ENCODE results near the gene PPP1R1B. TPM values are rescaled to one million over a fixed set of nuclear protein-coding genes. Genes with fewer than 3 reads are reported as not detected.

Gene PPP1R1B
- polyA plus RNA-seq, 4 donors = 37.5 to 266 (median 45.8) TPM

GRCh38 chr17:39666601-39667261 lies 40.0 kb downstream of the PPP1R1B start:
- H3K4me1 ChIP-seq (ENCODE audit: control insufficient read depth in 3 of 3, insufficient read depth in 2 of 3, low read depth in 1 of 3, low read length in 2 of 3) = peaks cover 0 to 41% (median 12%) of the 10 kb centered on the region in 3 donors
- peaks cover 0 to 24% (median 3%) of the 10 kb centered on the region in 3 donors for H3K27me3 ChIP-seq (ENCODE audit: control insufficient read depth in 3 of 3, insufficient read depth in 3 of 3, low read length in 3 of 3)
- H3K36me3 ChIP-seq (ENCODE audit: control insufficient read depth in 3 of 3, insufficient read depth in 2 of 3, low read depth in 1 of 3, low read length in 3 of 3) = peaks cover 5 to 19% (median 5%) of the 10 kb centered on the region in 3 donors
- WGBS, 3 donors = 52 to 63% (median 60%) methylated on average over 11 of the region's 11 CpGs
- DNase-seq = peak; percentile 54 to 57
- no peak for FAIRE-seq
- H3K9me3 ChIP-seq (ENCODE audit: control insufficient read depth in 2 of 2, insufficient read depth in 1 of 2, low read depth in 1 of 2, low read length in 1 of 2) = peaks cover 0 to 4% of the 10 kb centered on the region in 2 donors
- H3K27ac ChIP-seq (ENCODE audit: low read depth in 1 of 3, low read length in 2 of 3) = peak overlapping the region in 1 of 3 donors; percentile 17
- no peak overlapping the region for H3K4me3 ChIP-seq (ENCODE audit: low read depth in 1 of 3, low read length in 3 of 3)

GRCh38 chr17:39667262-39667944 lies 40.7 kb downstream of the PPP1R1B start:
- WGBS, 3 donors = 6 to 7% (median 7%) methylated on average over 24 to 49 of the region's 49 CpGs

GRCh38 chr17:39667945-39668924 lies 41.5 kb downstream of the PPP1R1B start, which contains the start of gene PNMT:
TSS of gene PNMT (plus strand) at chr17:39668453. CDS start at chr17:39668476, 23 bp downstream.
- no peak for FAIRE-seq

More at GRCh38 chr17:39667262-39667944, 40.7 kb downstream of the PPP1R1B start:
- H3K27ac ChIP-seq (ENCODE audit: low read depth in 1 of 3, low read length in 2 of 3) = peak overlapping the region in 1 of 3 donors; percentile 17
- H3K9me3 ChIP-seq (ENCODE audit: control insufficient read depth in 2 of 2, insufficient read depth in 1 of 2, low read depth in 1 of 2, low read length in 1 of 2) = peaks cover 0 to 4% of the 10 kb centered on the region in 2 donors
- FAIRE-seq (no peak), DNase-seq (peak in 1 of 2 donors; percentile 68)
- H3K36me3 ChIP-seq (ENCODE audit: control insufficient read depth in 3 of 3, insufficient read depth in 2 of 3, low read depth in 1 of 3, low read length in 3 of 3) = peaks cover 0 to 14% (median under 1%) of the 10 kb centered on the region in 3 donors
- H3K4me3 ChIP-seq (ENCODE audit: low read depth in 1 of 3, low read length in 3 of 3) = peak overlapping the region in 2 of 3 donors; percentile 19 to 47
- H3K4me1 ChIP-seq (ENCODE audit: control insufficient read depth in 3 of 3, insufficient read depth in 2 of 3, low read depth in 1 of 3, low read length in 2 of 3) = peaks cover 0 to 48% (median 11%) of the 10 kb centered on the region in 3 donors
- peaks cover 0 to 24% (median 3%) of the 10 kb centered on the region in 3 donors for H3K27me3 ChIP-seq (ENCODE audit: control insufficient read depth in 3 of 3, insufficient read depth in 3 of 3, low read length in 3 of 3)

GRCh38 chr17:39669897-39670735 lies 43.4 kb downstream of the PPP1R1B start:
- Histone ChIP-seq H3K4me3 (ENCODE audit: low read depth in 1 of 3, low read length in 3 of 3) (no peak overlapping the region), H3K27ac (ENCODE audit: low read depth in 1 of 3, low read length in 2 of 3) (no peak overlapping the region), H3K9me3 (ENCODE audit: control insufficient read depth in 2 of 2, insufficient read depth in 1 of 2, low read depth in 1 of 2, low read length in 1 of 2) (peaks cover 0 to 4% of the 10 kb centered on the region in 2 donors), H3K4me1 (ENCODE audit: control insufficient read depth in 3 of 3, insufficient read depth in 2 of 3, low read depth in 1 of 3, low read length in 2 of 3) (peaks cover 0 to 49% (median 5%) of the 10 kb centered on the region in 3 donors), H3K36me3 (ENCODE audit: control insufficient read depth in 3 of 3, insufficient read depth in 2 of 3, low read depth in 1 of 3, low read length in 3 of 3) (peaks cover 0 to 17% (median 0%) of the 10 kb centered on the region in 3 donors), H3K27me3 (ENCODE audit: control insufficient read depth in 3 of 3, insufficient read depth in 3 of 3, low read length in 3 of 3) (peaks cover 0 to 24% (median 3%) of the 10 kb centered on the region in 3 donors)
- FAIRE-seq (no peak), DNase-seq (no peak)
- 87 to 90% (median 89%) methylated on average over 20 to 23 of the region's 23 CpGs for WGBS, 3 donors

More at GRCh38 chr17:39667945-39668924, 41.5 kb downstream of the PPP1R1B start, which contains the start of gene PNMT:
- H3K27ac ChIP-seq (ENCODE audit: low read depth in 1 of 3, low read length in 2 of 3) = no peak within 1 kb of the TSS
- peak; percentile 66 to 86 for DNase-seq
- peaks cover 0 to 46% (median 9%) of the 10 kb centered on the region in 3 donors for H3K4me1 ChIP-seq (ENCODE audit: control insufficient read depth in 3 of 3, insufficient read depth in 2 of 3, low read depth in 1 of 3, low read length in 2 of 3)
- peaks cover 0 to 4% of the 10 kb centered on the region in 2 donors for H3K9me3 ChIP-seq (ENCODE audit: control insufficient read depth in 2 of 2, insufficient read depth in 1 of 2, low read depth in 1 of 2, low read length in 1 of 2)
- peak within 1 kb of the TSS; percentile 19 to 47 (median 30) for H3K4me3 ChIP-seq (ENCODE audit: low read depth in 1 of 3, low read length in 3 of 3)
- 2% methylated on average over 41 to 85 of the region's 85 CpGs for WGBS, 3 donors
- peaks cover 0 to 24% (median 3%) of the 10 kb centered on the region in 3 donors for H3K27me3 ChIP-seq (ENCODE audit: control insufficient read depth in 3 of 3, insufficient read depth in 3 of 3, low read length in 3 of 3)
- H3K36me3 ChIP-seq (ENCODE audit: control insufficient read depth in 3 of 3, insufficient read depth in 2 of 3, low read depth in 1 of 3, low read length in 3 of 3) = peaks cover 0 to 11% (median 0%) of the 10 kb centered on the region in 3 donors

- Histone ChIP-seq H3K4me3 (ENCODE audit: low read depth in 1 of 3, low read length in 3 of 3) (no peak overlapping the region), H3K27ac (ENCODE audit: low read depth in 1 of 3, low read length in 2 of 3) (no peak overlapping the region), H3K9me3 (ENCODE audit: control insufficient read depth in 2 of 2, insufficient read depth in 1 of 2, low read depth in 1 of 2, low read length in 1 of 2) (peaks cover 0 to 4% of the 10 kb centered on the region in 2 donors), H3K4me1 (ENCODE audit: control insufficient read depth in 3 of 3, insufficient read depth in 2 of 3, low read depth in 1 of 3, low read length in 2 of 3) (peaks cover 0 to 55% (median 5%) of the 10 kb centered on the region in 3 donors), H3K36me3 (ENCODE audit: control insufficient read depth in 3 of 3, insufficient read depth in 2 of 3, low read depth in 1 of 3, low read length in 3 of 3) (peaks cover 0 to 18% (median 0%) of the 10 kb centered on the region in 3 donors), H3K27me3 (ENCODE audit: control insufficient read depth in 3 of 3, insufficient read depth in 3 of 3, low read length in 3 of 3) (peaks cover 0 to 24% (median 3%) of the 10 kb centered on the region in 3 donors)
- WGBS, 3 donors = 52 to 64% (median 63%) methylated on average over 4 of the region's 4 CpGs
- no peak for DNase-seq
- no peak for FAIRE-seq
Observed at GRCh38 chr17:39670746-39671145, 44.0 kb downstream of the PPP1R1B start.

- Histone ChIP-seq H3K4me3 (ENCODE audit: low read depth in 1 of 3, low read length in 3 of 3) (no peak overlapping the region), H3K27me3 (ENCODE audit: control insufficient read depth in 3 of 3, insufficient read depth in 3 of 3, low read length in 3 of 3) (peaks cover 0 to 14% (median 2%) of the 10 kb centered on the region in 3 donors), H3K27ac (ENCODE audit: low read depth in 1 of 3, low read length in 2 of 3) (peak overlapping the region in 2 of 3 donors; percentile 21 to 51), H3K9me3 (ENCODE audit: control insufficient read depth in 2 of 2, insufficient read depth in 1 of 2, low read depth in 1 of 2, low read length in 1 of 2) (no peaks in the 10 kb centered on the region), H3K4me1 (ENCODE audit: control insufficient read depth in 3 of 3, insufficient read depth in 2 of 3, low read depth in 1 of 3, low read length in 2 of 3) (peaks cover 2 to 59% (median 8%) of the 10 kb centered on the region in 3 donors), H3K36me3 (ENCODE audit: control insufficient read depth in 3 of 3, insufficient read depth in 2 of 3, low read depth in 1 of 3, low read length in 3 of 3) (peaks cover 0 to 29% (median 0%) of the 10 kb centered on the region in 3 donors)
- WGBS, 3 donors = 17 to 45% (median 23%) methylated on average over 19 of the region's 19 CpGs
- DNase-seq = peak; percentile 81 to 84
- FAIRE-seq = no peak
Observed at GRCh38 chr17:39671651-39672521, 45.1 kb downstream of the PPP1R1B start.

Measured in small intestine (tissue), 7 donors.